GM21786 (cell line): ENCODE results near the gene TRRAP.

Experiments used
- ATAC-seq: cut with Tn5 transposase; IDR thresholded peaks from one replicate; pipeline ENCODE4 v1.9.1; 2021; ENCODE audit not compliant: unreplicated experiment

TRRAP gene

GRCh38 chr7:99046722-99047121 is 168.4 kb downstream of the TRRAP start:
- ATAC-seq, result no peak

GRCh38 chr7:99047526-99048077 is 169.3 kb downstream of the TRRAP start:
- ATAC-seq, result no peak

- no peak for ATAC-seq
Measured at GRCh38 chr7:99050971-99051370, 172.6 kb downstream of the TRRAP start.

GRCh38 chr7:99054781-99055180 is 176.4 kb downstream of the TRRAP start:
- ATAC-seq, result no peak

GRCh38 chr7:99061001-99061776 is 182.9 kb downstream of the TRRAP start:
- ATAC-seq, result no peak
